Measurements from ENCODE around the gene WASHC2A. TPM values are rescaled to one million over a fixed set of nuclear protein-coding genes. Genes with fewer than 3 reads are reported as not detected.
A peak's percentile ranks its signal among the peaks of the same experiment; 100 is the strongest.
"Not testable (repeated sequence)": the region's sequence is repeated elsewhere in the genome, so short reads cannot be mapped to it uniquely, and the experiment has no call there.

Gene WASHC2A
- total and polyA plus RNA-seq, 2 of the 4 experiments (the other 2 are of a cell fraction) = 22.6 to 29.4 TPM

DNA sequence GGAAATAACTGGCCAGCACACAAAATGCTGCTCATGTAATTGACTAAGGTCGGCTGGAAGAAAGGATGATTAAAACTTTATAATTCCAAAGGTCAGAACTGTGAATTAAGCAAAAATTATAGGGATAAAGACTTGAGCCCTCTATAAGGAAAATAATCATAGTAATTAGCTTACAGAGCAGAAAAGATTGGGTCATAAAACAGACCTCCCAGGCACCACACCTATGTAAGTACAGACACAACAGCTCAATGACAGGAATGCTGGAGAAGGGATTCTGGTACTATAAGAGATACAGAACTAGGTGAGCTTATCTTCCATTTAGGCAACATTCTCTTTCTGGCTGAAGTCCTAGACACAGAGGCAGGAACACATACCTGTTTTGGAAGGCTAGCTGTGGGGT, 9.0 kb upstream of the WASHC2A start:
- H3K36me3 ChIP-seq (ENCODE audit: control insufficient read depth, insufficient read depth, low read length); POLR2A ChIA-PET (ENCODE audit: unreplicated experiment); H4K20me1 ChIP-seq (ENCODE audit: insufficient read depth, low read length); H4K91ac ChIP-seq (ENCODE audit: insufficient read depth, low read depth, low read length); in situ Hi-C loops (cut with MboI; ENCODE audit: low sequenced_read_pairs); H4K5ac ChIP-seq (ENCODE audit: low read depth, low read length); H2AK5ac ChIP-seq (ENCODE audit: low read depth, low read length); CTCF ChIA-PET; H3K56ac ChIP-seq (ENCODE audit: extremely low read depth, insufficient read depth, low read length); H3K27me3 ChIP-seq (ENCODE audit: control insufficient read depth, insufficient read depth, low read length); H2AK9ac ChIP-seq (replicated peaks; ENCODE audit: low read depth, low read length, poor library complexity); H2BK20ac ChIP-seq (ENCODE audit: low read depth, low read length); intact Hi-C loops (cut with micrococcal nuclease); BruUV-seq (replicated peaks); H2BK5ac ChIP-seq (ENCODE audit: low read depth, low read length, poor library complexity, severe bottlenecking); H3K9ac ChIP-seq (ENCODE audit: low read depth, low read length); H3K4me2 ChIP-seq (ENCODE audit: low read depth, low read length); H3K4me3 ChIP-seq (ENCODE audit: insufficient read depth, low read depth, low read length); H3K4ac ChIP-seq (ENCODE audit: low read depth, low read length); H3K14ac ChIP-seq (replicated peaks; ENCODE audit: low read depth, low read length); H4K8ac ChIP-seq (ENCODE audit: low read depth in 2 of 2, low read length in 2 of 2); ATAC-seq (ENCODE audit: low read depth); dilution Hi-C loops (cut with HindIII; ENCODE audit: low sequenced_read_pairs, unreplicated experiment); H3K79me1 ChIP-seq (ENCODE audit: low read depth in 1 of 2, low read length in 2 of 2); H3K27ac ChIP-seq (ENCODE audit: insufficient read depth, low read length); H2BK120ac ChIP-seq (ENCODE audit: low read depth, low read length); H3K23ac ChIP-seq (ENCODE audit: low read depth, low read length); H2BK15ac ChIP-seq (ENCODE audit: low read depth, low read length); H3K9me3 ChIP-seq (ENCODE audit: control insufficient read depth, insufficient read depth, low read length); H3K18ac ChIP-seq (ENCODE audit: low read depth, low read length); H2AFZ ChIP-seq (replicated peaks; ENCODE audit: low read length, poor library complexity); H3K9me1 ChIP-seq (ENCODE audit: insufficient read depth, low read length); H3K4me1 ChIP-seq (ENCODE audit: control insufficient read depth, insufficient read depth, low read length); DNase-seq: not testable (repeated sequence)
- no CpG with 5 or more reads among the region's 1 CpG for WGBS, 2 experiments (ENCODE audit: extremely low coverage in 2 of 2, insufficient read length in 1 of 2)

DNA sequence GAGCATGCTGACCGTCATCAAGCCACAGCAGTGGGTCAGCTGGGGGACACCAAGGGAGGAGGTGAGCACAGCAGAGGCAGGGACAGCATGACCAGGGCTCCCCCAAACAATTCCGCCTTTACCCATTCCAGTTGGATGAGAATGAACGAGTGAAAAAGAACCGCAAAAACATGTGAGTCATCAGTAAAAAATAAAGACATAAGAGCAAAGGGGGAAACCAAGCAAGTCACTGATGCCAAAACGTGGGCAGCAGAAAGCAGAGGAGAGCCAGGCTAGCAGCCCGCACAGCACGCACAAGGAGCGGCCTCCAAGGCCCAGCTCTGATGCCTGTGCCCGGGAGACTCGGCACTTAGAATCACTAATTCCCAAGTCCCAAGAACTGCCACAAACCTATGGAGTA, 7.8 kb upstream of the WASHC2A start:
- H3K9ac ChIP-seq (ENCODE audit: low read depth, low read length); H3K14ac ChIP-seq (replicated peaks; ENCODE audit: low read depth, low read length); H2AFZ ChIP-seq (replicated peaks; ENCODE audit: low read length, poor library complexity); in situ Hi-C loops (cut with MboI; ENCODE audit: low sequenced_read_pairs); H4K5ac ChIP-seq (ENCODE audit: low read depth, low read length); H3K18ac ChIP-seq (ENCODE audit: low read depth, low read length); H2AK5ac ChIP-seq (ENCODE audit: low read depth, low read length); H4K20me1 ChIP-seq (ENCODE audit: insufficient read depth, low read length); H2BK15ac ChIP-seq (ENCODE audit: low read depth, low read length); H2BK120ac ChIP-seq (ENCODE audit: low read depth, low read length); H3K9me1 ChIP-seq (ENCODE audit: insufficient read depth, low read length); dilution Hi-C loops (cut with HindIII; ENCODE audit: low sequenced_read_pairs, unreplicated experiment); H2BK20ac ChIP-seq (ENCODE audit: low read depth, low read length); H2BK5ac ChIP-seq (ENCODE audit: low read depth, low read length, poor library complexity, severe bottlenecking); H3K4ac ChIP-seq (ENCODE audit: low read depth, low read length); POLR2A ChIA-PET (ENCODE audit: unreplicated experiment); H3K36me3 ChIP-seq (ENCODE audit: control insufficient read depth, insufficient read depth, low read length); H3K79me1 ChIP-seq (ENCODE audit: low read depth in 1 of 2, low read length in 2 of 2); H3K56ac ChIP-seq (ENCODE audit: extremely low read depth, insufficient read depth, low read length); H3K27ac ChIP-seq (ENCODE audit: insufficient read depth, low read length); H3K27me3 ChIP-seq (ENCODE audit: control insufficient read depth, insufficient read depth, low read length); H3K4me3 ChIP-seq (ENCODE audit: insufficient read depth, low read depth, low read length); H3K9me3 ChIP-seq (ENCODE audit: control insufficient read depth, insufficient read depth, low read length); H3K4me1 ChIP-seq (ENCODE audit: control insufficient read depth, insufficient read depth, low read length); H2AK9ac ChIP-seq (replicated peaks; ENCODE audit: low read depth, low read length, poor library complexity); BruUV-seq (replicated peaks); H3K23ac ChIP-seq (ENCODE audit: low read depth, low read length); H3K4me2 ChIP-seq (ENCODE audit: low read depth, low read length); H4K8ac ChIP-seq (ENCODE audit: low read depth in 2 of 2, low read length in 2 of 2); H4K91ac ChIP-seq (ENCODE audit: insufficient read depth, low read depth, low read length); DNase-seq: not testable (repeated sequence)
- intact Hi-C loops (cut with micrococcal nuclease) = loop anchor here (10.0 kb wide), 1 partner anchor 465 kb away; no protein-coding TSS in a partner anchor
- CTCF ChIA-PET = interaction anchor here (0.6 kb wide), 1 partner anchor 1543 kb away, joined by 3 read pairs; no protein-coding TSS in a partner anchor
- 60% methylated on average over 2 of the region's 10 CpGs; no CpG with 5 or more reads in 1 of the 2 experiments for WGBS, 2 experiments (ENCODE audit: extremely low coverage in 2 of 2, insufficient read length in 1 of 2)
- peak; percentile 17; the same call in 1 of the 2 replicates for ATAC-seq (ENCODE audit: low read depth)
